H1 (cell line): Measurements from ENCODE around the gene CTRL. TPM values are rescaled to one million over a fixed set of nuclear protein-coding genes. Genes with fewer than 3 reads are reported as not detected.

Source experiments
- ASH2L ChIP-seq: fragments of 200-600, 300-600 bp; sonication (generic); IDR thresholded peaks from one replicate; pipeline ENCODE4 v1.7.1; 2017; ENCODE audit warnings: low read length
- BACH1 ChIP-seq: IDR thresholded peaks from 2 replicates; pipeline ENCODE4 v1.6.1; 2012; ENCODE audit warnings: low read length, improper control_type of control experiment
- BCL11A ChIP-seq, 2 experiments: IDR thresholded peaks; one replicate each; pipeline ENCODE4 v1.6.1; 2011; ENCODE audit warnings: low read depth in 2 of 2, low read length in 2 of 2, mild to moderate bottlenecking in 2 of 2
- BRCA1 ChIP-seq: IDR thresholded peaks from 2 replicates; pipeline ENCODE4 v1.6.1; 2012; ENCODE audit warnings: low read depth, low read length, improper control_type of control experiment
- EGR1 ChIP-seq: IDR thresholded peaks from 2 replicates; pipeline ENCODE4 v1.6.1; 2011; ENCODE audit warnings: low read depth, low read length, borderline replicate concordance
- EP300 ChIP-seq, 2 experiments: IDR thresholded peaks; 1 replicate in 1 of 2; 2 replicates in 1 of 2; pipeline ENCODE4 v1.6.1; 2011 to 2012; ENCODE audit warnings: low read depth in 2 of 2, low read length in 2 of 2, mild to moderate bottlenecking in 2 of 2, borderline replicate concordance in 1 of 2, inconsistent platforms in 1 of 2, moderate library complexity in 1 of 2
- GABPA ChIP-seq: IDR thresholded peaks from 2 replicates; pipeline ENCODE4 v1.6.1; 2011; ENCODE audit warnings: mild to moderate bottlenecking, low read length, moderate library complexity, borderline replicate concordance; ENCODE audit not compliant: insufficient read depth
- HDAC2 ChIP-seq, 2 experiments: fragments of 300-600 bp in 1 of 2; sonication (generic) in 1 of 2; IDR thresholded peaks; 2 replicates each; pipeline ENCODE4 v1.6.1; 2011 to 2012; ENCODE audit warnings: low read depth in 2 of 2, low read length in 2 of 2, mild to moderate bottlenecking in 2 of 2, moderate library complexity in 2 of 2, borderline replicate concordance in 1 of 2, inconsistent platforms in 1 of 2
- HDAC6 ChIP-seq: IDR thresholded peaks from one replicate; pipeline ENCODE4 v1.7.1; 2012; ENCODE audit warnings: low read depth, mild to moderate bottlenecking, inconsistent platforms, low read length, moderate library complexity
- JUN ChIP-seq: IDR thresholded peaks from 2 replicates; pipeline ENCODE4 v1.6.1; 2011; ENCODE audit warnings: low read depth, mild to moderate bottlenecking, improper control_type of control experiment, low read length
- JUND ChIP-seq: IDR thresholded peaks from 2 replicates; pipeline ENCODE4 v1.6.1; 2011; ENCODE audit warnings: mild to moderate bottlenecking, improper control_type of control experiment, low read length
- KDM5A ChIP-seq: fragments of 200-600 bp; IDR thresholded peaks from 2 replicates; pipeline ENCODE4 v1.7.1; 2012; ENCODE audit warnings: mild to moderate bottlenecking, low read length, inconsistent platforms, mixed read lengths
- NANOG ChIP-seq: IDR thresholded peaks from 2 replicates; pipeline ENCODE4 v1.6.1; 2011; ENCODE audit warnings: low read length, low read depth, mild to moderate bottlenecking, inconsistent platforms; ENCODE audit not compliant: insufficient read depth, poor library complexity, severe bottlenecking
- POLR2AphosphoS5 ChIP-seq: IDR thresholded peaks from 2 replicates; pipeline ENCODE4 v1.6.1; 2011; ENCODE audit warnings: low read depth, low read length
- RFX5 ChIP-seq: IDR thresholded peaks from 2 replicates; pipeline ENCODE4 v1.6.1; 2011; ENCODE audit warnings: low read depth, low read length, improper control_type of control experiment, borderline replicate concordance
- RXRA ChIP-seq: IDR thresholded peaks from 2 replicates; pipeline ENCODE4 v1.6.1; 2011; ENCODE audit warnings: low read depth, mild to moderate bottlenecking, low read length, moderate library complexity; ENCODE audit not compliant: insufficient read depth
- SIRT6 ChIP-seq: IDR thresholded peaks from one replicate; pipeline ENCODE4 v1.7.1; 2012; ENCODE audit warnings: low read length, inconsistent platforms
- SIX5 ChIP-seq: IDR thresholded peaks from 2 replicates; pipeline ENCODE4 v1.6.1; 2011; ENCODE audit warnings: mild to moderate bottlenecking, low read depth, low read length
- SP2 ChIP-seq: IDR thresholded peaks from 2 replicates; pipeline ENCODE4 v1.6.1; 2012; ENCODE audit warnings: mild to moderate bottlenecking, low read length, inconsistent platforms
- TAF1 ChIP-seq: IDR thresholded peaks from 2 replicates; pipeline ENCODE4 v1.6.1; 2011; ENCODE audit warnings: mild to moderate bottlenecking, low read depth, low read length
- TAF7 ChIP-seq: optimal IDR thresholded peaks from 2 replicates; pipeline ENCODE3; 2011; ENCODE audit warnings: low read depth, mild to moderate bottlenecking, inconsistent platforms, low read length, moderate library complexity, borderline replicate concordance
- TBP ChIP-seq: IDR thresholded peaks from 2 replicates; pipeline ENCODE4 v1.6.1; 2011; ENCODE audit warnings: low read depth, low read length, improper control_type of control experiment
- TCF12 ChIP-seq: IDR thresholded peaks from 2 replicates; pipeline ENCODE4 v1.6.1; 2011; ENCODE audit warnings: low read depth, mild to moderate bottlenecking, low read length
- ZNF274 ChIP-seq: IDR thresholded peaks from 2 replicates; pipeline ENCODE4 v1.7.0; 2012; ENCODE audit warnings: low read length, borderline replicate concordance; ENCODE audit errors: extremely low read depth
- polyA plus RNA-seq, 7 experiments: library from polyadenylated mRNA; depleted of rRNA in 3 of 7; stranded (reverse) in 5 of 7; unstranded in 2 of 7; fragments of >200 nt in 5 of 7; fragments of 200-250 nt in 2 of 7; gene quantifications; 1 replicate in 5 of 7; 2 replicates in 1 of 7; 4 replicates in 1 of 7; pipeline versions ENCODE4 v1.2.1 to v1.2.3, GENCODE V29; 2011 to 2013; ENCODE audit warnings: missing spikeins in 2 of 7, mixed read lengths in 2 of 7
- total RNA-seq: library from RNA; stranded (reverse); fragmentation: NEBNext Ultra II Directional; extraction: Animal tissue kit (Norgen Biotek cat#: 25700); gene quantifications from 2 replicates; pipeline ENCODE4 v1.2.1, GENCODE V29; 2021

Gene CTRL
- total and polyA plus RNA-seq, 2 of the 8 experiments (the other 6 are each of a cell fraction or from before 2014, with no cell fraction given): 1.7 to 4.2 TPM

DNA sequence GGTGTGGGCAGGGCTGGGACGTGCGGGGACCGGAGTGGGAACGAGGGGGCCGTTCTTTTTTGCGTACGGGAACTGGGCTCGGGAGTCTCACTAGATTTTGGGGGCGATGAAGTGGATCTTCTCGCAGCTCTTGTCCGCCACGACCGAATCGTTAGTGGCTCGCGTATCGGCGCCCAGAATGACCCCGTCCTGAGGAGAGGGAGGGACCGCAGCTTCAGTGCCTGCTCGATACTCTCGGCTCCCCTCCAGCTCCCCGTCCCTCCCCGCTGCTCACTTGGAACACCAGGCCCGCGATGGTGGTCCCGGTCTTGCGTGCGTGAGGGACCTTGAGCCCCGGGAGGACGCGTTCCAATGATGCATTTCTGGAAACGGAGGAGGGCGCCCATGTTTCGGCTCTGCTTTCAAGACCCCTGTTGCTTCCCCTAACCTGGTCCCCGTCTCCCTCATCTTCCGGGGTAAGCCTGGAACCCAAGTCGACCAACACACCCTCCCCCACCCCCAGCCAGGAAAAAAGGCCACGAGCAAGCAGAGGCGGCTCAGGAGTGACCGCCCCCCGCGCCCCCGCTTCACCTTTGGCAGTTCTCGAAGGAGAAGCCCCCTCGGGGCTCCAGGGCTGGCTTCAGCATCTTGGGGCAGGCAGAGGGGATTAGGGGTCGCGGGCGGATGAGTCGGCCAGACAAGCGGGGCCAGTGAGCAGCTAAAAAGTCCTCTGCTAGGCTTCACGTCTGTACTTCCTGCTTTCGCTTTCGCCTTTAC, 4.6 kb upstream of the CTRL start, which contains the start of gene PSMB10 (continued):
- TF ChIP-seq KDM5A (no peak), TBP (no peak; the same call in none of the 2 replicates), HDAC2 (IDR thresholded peaks at IDR 0.05; ENCODE audit: borderline replicate concordance in 1 of 2, low read depth in 2 of 2, low read length in 2 of 2) (no peak; a peak in 1 of 4 replicates), ZNF274 (no peak), NANOG (no peak), TAF1 (peak; percentile 9; the same call in 1 of the 2 replicates), RFX5 (no peak), EGR1 (no peak), HDAC6 (no peak), BACH1 (0 out of 2 replicates have a peak, but pooled peaks have one; percentile 1), BRCA1 (no peak), SIX5 (no peak), RXRA (no peak), POLR2AphosphoS5 (peak; percentile 65), EP300 (IDR thresholded peaks at IDR 0.05; ENCODE audit: borderline replicate concordance in 1 of 2, low read depth in 2 of 2, low read length in 2 of 2) (no peak), TAF7 (peak; percentile 52), BCL11A (IDR thresholded peaks at IDR 0.05; ENCODE audit: low read depth in 2 of 2, low read length in 2 of 2) (no peak), ASH2L (peak; percentile 69), SIRT6 (no peak), SP2 (no peak), JUN (no peak), JUND (no peak), GABPA (no peak), TCF12 (no peak)
